T-helper 1 cell treated with Interleukin-12 subunit alpha and Interleukin-12 subunit beta and Interleukin-4 antibody, amounts not matched to agents 30 ng/mL and 1 ng/mL, for 36 hours (primary cell): Measurements from ENCODE around the gene ICAM2. TPM values are rescaled to one million over a fixed set of nuclear protein-coding genes. Genes with fewer than 3 reads are reported as not detected.
"Not testable (repeated sequence)": the region's sequence is repeated elsewhere in the genome, so short reads cannot be mapped to it uniquely, and the experiment has no call there.

Source experiments
- intact Hi-C: fragments of 100-400 bp; cut with micrococcal nuclease; formaldehyde crosslinking; loops from one replicate; pipeline ENCODE4 v1.15.1; 2024
- total RNA-seq: library from RNA; stranded (reverse); gene quantifications from 2 replicates; pipeline ENCODE4 v1.2.3, GENCODE V29; 2022

The ICAM2 gene
- total RNA-seq, 1 donor from 2014 or later = 69.1 TPM

GRCh38 chr17:64016231-64016784 is 4.1 kb downstream of the ICAM2 start:
- intact Hi-C loops = loop anchor here (5.0 kb wide), 1 partner anchor 84 kb away; the partner anchor contains the start of gene CD79B

- intact Hi-C loops = loop anchor here (1.0 to 5.0 kb wide), 2 partner anchors 10 to 83 kb away; partner anchors contain the start of gene CD79B
Observed at GRCh38 chr17:64015447-64015846, 5.0 kb downstream of the ICAM2 start.

- intact Hi-C loops = no loop called here
Observed at GRCh38 chr17:64009571-64010402, 10.6 kb downstream of the ICAM2 start.

- intact Hi-C loops = no loop called here
Observed at GRCh38 chr17:64008830-64009229, 11.6 kb downstream of the ICAM2 start.

GRCh38 chr17:64008346-64008745 is 12.1 kb downstream of the ICAM2 start:
- intact Hi-C loops = no loop called here

GRCh38 chr17:64007838-64008282 is 12.6 kb downstream of the ICAM2 start:
- intact Hi-C loops = no loop called here

GRCh38 chr17:64007089-64007837 is 13.2 kb downstream of the ICAM2 start:
- intact Hi-C loops = not testable (repeated sequence)

GRCh38 chr17:64006361-64007088 is 13.9 kb downstream of the ICAM2 start:
- intact Hi-C loops = no loop called here

- intact Hi-C loops = no loop called here
Observed at GRCh38 chr17:64005734-64006167, 14.7 kb downstream of the ICAM2 start.

- intact Hi-C loops = no loop called here
Observed at GRCh38 chr17:64004903-64005733, 15.3 kb downstream of the ICAM2 start.

GRCh38 chr17:64004218-64004770 is 16.1 kb downstream of the ICAM2 start:
- intact Hi-C loops = no loop called here

GRCh38 chr17:64003526-64004121 is 16.8 kb downstream of the ICAM2 start:
- intact Hi-C loops = no loop called here

- intact Hi-C loops = no loop called here
Observed at GRCh38 chr17:64002658-64003525, 17.5 kb downstream of the ICAM2 start.

GRCh38 chr17:64001763-64002529 is 18.5 kb downstream of the ICAM2 start:
- intact Hi-C loops = no loop called here

GRCh38 chr17:64001091-64001579 is 19.3 kb downstream of the ICAM2 start:
- intact Hi-C loops = no loop called here

- intact Hi-C loops = no loop called here
Observed at GRCh38 chr17:63999680-64000531, 20.5 kb downstream of the ICAM2 start.
